GM19351 (cell line): Measurements from ENCODE around the gene CFAP251.
"Not testable (repeated sequence)": the region's sequence is repeated elsewhere in the genome, so short reads cannot be mapped to it uniquely, and the experiment has no call there.

ENCODE experiments used
- ATAC-seq: cut with Tn5 transposase; IDR thresholded peaks from one replicate; pipeline ENCODE4 v1.9.1; 2021; ENCODE audit warnings: mild to moderate bottlenecking, moderate library complexity; ENCODE audit not compliant: unreplicated experiment

The CFAP251 gene

GRCh38 chr12:121917950-121918678, at the start of gene CFAP251:
CFAP251 (plus strand) TSS chr12:121918592; CDS start chr12:121921306, 2,714 bp downstream.
- ATAC-seq = peak; percentile 94

GRCh38 chr12:121869229-121869628, 49.2 kb upstream of the CFAP251 start:
- ATAC-seq = not testable (repeated sequence)

- ATAC-seq = no peak
These were observed 46.9 kb upstream of the CFAP251 start for GRCh38 chr12:121871467-121871866.

- no peak for ATAC-seq
These were observed 45.7 kb upstream of the CFAP251 start for GRCh38 chr12:121872546-121873215.

- no peak for ATAC-seq
These were observed 45.2 kb upstream of the CFAP251 start for GRCh38 chr12:121873216-121873569.

- ATAC-seq = no peak
These were observed 44.3 kb upstream of the CFAP251 start for GRCh38 chr12:121874071-121874470.

- ATAC-seq = no peak
These were observed 42.8 kb upstream of the CFAP251 start for GRCh38 chr12:121875582-121875981.

GRCh38 chr12:121876080-121876447, 42.3 kb upstream of the CFAP251 start:
- not testable (repeated sequence) for ATAC-seq

GRCh38 chr12:121883315-121883660, 35.1 kb upstream of the CFAP251 start:
- ATAC-seq = no peak

- ATAC-seq = not testable (repeated sequence)
These were observed 33.3 kb upstream of the CFAP251 start for GRCh38 chr12:121885129-121885528.

GRCh38 chr12:121888083-121888477, 30.3 kb upstream of the CFAP251 start:
- ATAC-seq = no peak

- peak; percentile 90 for ATAC-seq
These were observed 29.7 kb upstream of the CFAP251 start, which contains the start of gene PSMD9 for GRCh38 chr12:121888478-121889273. PSMD9 (plus strand) TSS chr12:121888790; CDS start chr12:121888857, 67 bp downstream.

- no peak for ATAC-seq
These were observed 29.1 kb upstream of the CFAP251 start for GRCh38 chr12:121889274-121889624.

- not testable (repeated sequence) for ATAC-seq
These were observed 28.7 kb upstream of the CFAP251 start for GRCh38 chr12:121889661-121890060.

GRCh38 chr12:121892673-121893561, 25.5 kb upstream of the CFAP251 start:
- ATAC-seq = no peak

GRCh38 chr12:121893961-121894460, 24.4 kb upstream of the CFAP251 start:
- no peak for ATAC-seq

- ATAC-seq = no peak
These were observed 23.8 kb upstream of the CFAP251 start for GRCh38 chr12:121894633-121895032.

- ATAC-seq = no peak
These were observed 20.1 kb upstream of the CFAP251 start for GRCh38 chr12:121898287-121898686.

GRCh38 chr12:121899590-121899989, 18.8 kb upstream of the CFAP251 start:
- no peak for ATAC-seq

GRCh38 chr12:121903202-121903601, 15.2 kb upstream of the CFAP251 start:
- ATAC-seq = no peak

GRCh38 chr12:121905746-121906145, 12.6 kb upstream of the CFAP251 start:
- ATAC-seq = no peak
